ENCODE results near the gene CNGB1. TPM values are rescaled to one million over a fixed set of nuclear protein-coding genes. Genes with fewer than 3 reads are reported as not detected.

CNGB1 gene
- total and polyA plus RNA-seq, 8 donors, result 0.03 to 0.23 (median 0.14) TPM; not detected in 1

DNA sequence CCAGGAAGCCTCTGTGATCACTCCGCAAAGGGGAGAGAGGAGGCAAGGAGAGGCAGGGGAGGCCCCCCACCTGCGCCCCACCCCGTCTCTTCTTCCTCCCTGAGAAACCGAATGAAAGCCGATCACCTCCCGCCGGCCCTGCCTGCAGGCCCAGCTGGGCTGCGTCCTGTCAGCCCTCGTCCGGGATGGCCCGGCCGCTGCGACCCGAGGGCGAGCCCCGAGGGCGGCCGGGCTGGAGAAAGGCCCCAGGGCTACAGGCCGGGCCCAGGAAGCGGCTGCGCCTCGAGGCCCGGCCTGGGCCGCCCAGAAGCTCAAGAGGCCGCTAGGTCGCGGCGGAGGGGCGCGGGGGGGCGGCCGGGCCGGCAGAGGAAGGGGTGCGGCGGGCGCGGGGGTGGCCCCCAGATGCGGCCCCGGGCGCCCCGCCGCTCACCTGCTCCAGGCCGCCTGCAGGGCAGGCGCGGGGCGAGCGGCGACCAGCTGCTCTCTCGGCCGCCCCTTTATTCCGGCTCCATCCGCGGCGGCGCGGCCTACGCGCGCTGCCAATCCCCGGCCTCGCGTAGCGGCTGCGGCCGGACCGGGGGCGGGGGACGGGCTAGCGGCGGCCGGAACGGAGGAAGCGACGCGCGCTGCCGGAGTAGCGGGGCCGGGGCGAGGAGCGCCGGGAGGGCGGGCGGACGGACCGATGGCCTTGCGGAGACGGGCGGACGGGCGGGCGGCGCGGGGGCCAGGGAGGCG is 29.2 kb upstream of the CNGB1 start, which contains the start of gene ZNF319:
ZNF319 (minus strand) TSS at position 702 of the 735 bp plus-strand sequence. CDS start 2,407 bp downstream, outside the sequence.
- peaks cover 0 to 48% of the 10 kb centered on the region in 2 donors for H3K36me3 ChIP-seq

GRCh38 chr16:57999366-57999970 is 28.5 kb upstream of the CNGB1 start:
- Histone ChIP-seq H3K27ac (peak overlapping the region; percentile 90 to 97), H3K9me3 (no peaks in the 10 kb centered on the region), H3K4me3 (peak overlapping the region; percentile 60 to 77), H3K4me1 (peaks cover 24 to 63% of the 10 kb centered on the region in 2 donors), H3K27me3 (no peaks in the 10 kb centered on the region), H3K36me3 (peaks cover 0 to 44% of the 10 kb centered on the region in 2 donors)
- intact Hi-C loops (cut with DNase I), result no loop called here
- TF ChIP-seq CTCF (IDR thresholded peaks at IDR 0.05), result no peak
- ATAC-seq, result no peak
- DNase-seq, result no peak

More for the DNA sequence above, 29.2 kb upstream of the CNGB1 start, which contains the start of gene ZNF319:
- H3K4me3 ChIP-seq, result peak within 1 kb of the TSS; percentile 60 to 77
- ATAC-seq (peak; percentile 1), DNase-seq (peak in 2 of 4 donors; percentile 23 to 82)
- H3K9me3 ChIP-seq, result no peaks in the 10 kb centered on the region
- H3K4me1 ChIP-seq, result peaks cover 17 to 62% of the 10 kb centered on the region in 2 donors
- no peaks in the 10 kb centered on the region for H3K27me3 ChIP-seq
- H3K27ac ChIP-seq, result peak within 1 kb of the TSS; percentile 90 to 97
- intact Hi-C loops (cut with DNase I), result loop anchor here (5.0 to 10.0 kb wide), 2 partner anchors 95 to 103 kb away; no protein-coding TSS in a partner anchor
- TF ChIP-seq CTCF (IDR thresholded peaks at IDR 0.05), result no peak

- Histone ChIP-seq H3K36me3 (peaks cover 0 to 46% of the 10 kb centered on the region in 2 donors), H3K9me3 (no peaks in the 10 kb centered on the region), H3K27ac (peak overlapping the region in 1 of 2 donors; percentile 97), H3K4me3 (peak overlapping the region in 1 of 2 donors; percentile 77), H3K4me1 (peaks cover 27 to 68% of the 10 kb centered on the region in 2 donors), H3K27me3 (no peaks in the 10 kb centered on the region)
- intact Hi-C loops (cut with DNase I), result no loop called here
- TF ChIP-seq CTCF (IDR thresholded peaks at IDR 0.05), result no peak
- no peak for ATAC-seq
- no peak for DNase-seq
These were observed 28.1 kb upstream of the CNGB1 start for GRCh38 chr16:57998992-57999365.

DNA sequence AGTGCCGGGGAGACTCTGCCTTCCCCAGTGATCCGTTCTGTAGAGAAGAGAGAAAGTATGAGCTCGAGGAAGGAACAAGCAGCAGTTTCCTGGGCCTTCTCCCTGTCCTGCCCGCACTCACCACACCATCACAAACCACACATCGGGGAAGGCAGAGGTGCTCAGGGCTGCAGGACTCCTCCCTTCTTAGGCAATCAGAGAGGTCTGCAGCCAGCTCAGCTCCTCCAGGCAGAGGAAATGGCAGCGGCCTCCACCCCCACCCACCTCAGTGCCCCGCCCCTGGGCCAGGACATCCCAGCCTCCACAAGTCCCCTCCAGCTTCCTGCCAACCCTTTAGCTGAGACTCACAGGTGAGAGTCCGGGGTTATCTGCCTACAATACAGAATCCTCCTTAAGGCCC is 27.6 kb upstream of the CNGB1 start:
- Histone ChIP-seq H3K27me3 (no peaks in the 10 kb centered on the region), H3K27ac (peak overlapping the region in 1 of 2 donors; percentile 97), H3K4me1 (peaks cover 30 to 72% of the 10 kb centered on the region in 2 donors), H3K9me3 (no peaks in the 10 kb centered on the region), H3K4me3 (peak overlapping the region in 1 of 2 donors; percentile 77), H3K36me3 (peaks cover 0 to 48% of the 10 kb centered on the region in 2 donors)
- intact Hi-C loops (cut with DNase I), result no loop called here
- ATAC-seq, result peak; percentile 50
- peak in 2 of 4 donors; percentile 85 to 92 for DNase-seq
- no peak for TF ChIP-seq CTCF (IDR thresholded peaks at IDR 0.05)

Measured in left lung (tissue), 10 donors.